Vagina (tissue), 2 donors: ENCODE results near the gene FGFR3. TPM values are rescaled to one million over a fixed set of nuclear protein-coding genes. Genes with fewer than 3 reads are reported as not detected.

Source experiments
- DNase-seq, 2 donors: peaks; one replicate each; pipeline ENCODE4 v3.0.0-alpha.2; 2017; ENCODE audit errors: extremely low spot score in 2 of 2
- H3K27ac ChIP-seq: fragments of 200-600 bp; sonication (generic); one replicate; pipeline ENCODE4 v1.5.1; 2019
- H3K27me3 ChIP-seq: fragments of 200-600 bp; sonication (generic); one replicate; pipeline ENCODE4 v1.5.1; 2019
- H3K36me3 ChIP-seq, 2 donors: fragments of 200-600 bp; sonication (generic); one replicate each; pipeline ENCODE4 v1.5.1; 2017 to 2019
- H3K4me1 ChIP-seq: fragments of 200-600 bp; sonication (generic); one replicate; pipeline ENCODE4 v1.5.1; 2019
- H3K4me3 ChIP-seq, 2 donors: fragments of 200-600 bp; sonication (generic); 1 replicate in 1 of 2; 2 replicates in 1 of 2; pipeline ENCODE4 v1.5.1; 2016 to 2019
- H3K9me3 ChIP-seq: fragments of 200-600 bp; sonication (generic); one replicate; pipeline ENCODE4 v1.5.1; 2019
- POLR2A ChIP-seq, 2 donors: fragments of 450-650 bp; IDR thresholded peaks; one replicate each; pipeline ENCODE4 v1.6.1; 2017; ENCODE audit warnings: antibody characterized with exemption in 2 of 2, mild to moderate bottlenecking in 2 of 2, moderate library complexity in 2 of 2
- POLR2AphosphoS5 ChIP-seq, 2 donors: sonication (generic); formaldehyde crosslinking; IDR thresholded peaks; one replicate each; pipeline ENCODE4 v1.9.0; 2017; ENCODE audit warnings: antibody characterized with exemption in 2 of 2, mild to moderate bottlenecking in 2 of 2, low read depth in 1 of 2; ENCODE audit not compliant: insufficient read depth in 1 of 2
- intact Hi-C: fragments of 100-400 bp; cut with DNase I; formaldehyde crosslinking; loops from one replicate; pipeline ENCODE4 v1.15.1; 2023
- total RNA-seq: library from RNA; depleted of rRNA; stranded (reverse); fragments of >200 nt; gene quantifications from one replicate; pipeline ENCODE4 v1.2.3, GENCODE V29; 2016
- TF ChIP-seq, protein P1 (sequence below), 3 experiments: fragments of 450-650 bp in 2 of 3; fragments of 200-600 bp in 1 of 3; sonication (generic) in 1 of 3; IDR thresholded peaks; one replicate each; pipeline ENCODE4 v1.5.1; 2017 to 2019; ENCODE audit warnings: antibody characterized with exemption in 3 of 3, mild to moderate bottlenecking in 2 of 3, moderate library complexity in 2 of 3

FGFR3 gene
- total RNA-seq, 1 donor from 2014 or later = 96.5 TPM

DNA sequence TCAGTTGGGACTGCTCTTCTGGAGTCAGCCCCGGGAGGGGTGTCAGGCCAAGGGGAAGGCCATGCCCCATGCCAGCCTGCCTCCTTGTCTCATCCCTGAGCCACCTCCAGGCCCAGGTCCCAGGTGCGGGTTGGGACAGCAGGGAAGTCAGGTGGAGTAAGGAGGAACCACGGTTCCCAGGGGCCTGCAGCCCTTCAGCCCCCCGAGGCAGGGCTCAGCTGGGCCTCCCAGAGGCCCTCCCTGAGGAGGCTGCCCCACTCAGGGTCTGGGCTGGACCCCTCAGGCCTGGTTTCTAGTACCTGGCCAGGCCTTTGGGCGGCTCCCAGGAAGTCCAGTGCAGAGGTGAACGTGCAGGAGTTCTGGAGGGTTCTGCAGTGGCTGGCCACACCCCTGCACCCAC, 23.4 kb upstream of the FGFR3 start:
- Histone ChIP-seq H3K4me1 (peaks cover 57% of the 10 kb centered on the region), H3K27ac (no peak overlapping the region), H3K9me3 (no peaks in the 10 kb centered on the region), H3K27me3 (no peaks in the 10 kb centered on the region), H3K36me3 (no peaks in the 10 kb centered on the region), H3K4me3 (no peak overlapping the region)
- TF ChIP-seq POLR2A (IDR thresholded peaks at IDR 0.05) (no peak), POLR2AphosphoS5 (IDR thresholded peaks at IDR 0.05; ENCODE audit: insufficient read depth in 1 of 2, low read depth in 1 of 2) (no peak)
- TF ChIP-seq, protein P1, sequence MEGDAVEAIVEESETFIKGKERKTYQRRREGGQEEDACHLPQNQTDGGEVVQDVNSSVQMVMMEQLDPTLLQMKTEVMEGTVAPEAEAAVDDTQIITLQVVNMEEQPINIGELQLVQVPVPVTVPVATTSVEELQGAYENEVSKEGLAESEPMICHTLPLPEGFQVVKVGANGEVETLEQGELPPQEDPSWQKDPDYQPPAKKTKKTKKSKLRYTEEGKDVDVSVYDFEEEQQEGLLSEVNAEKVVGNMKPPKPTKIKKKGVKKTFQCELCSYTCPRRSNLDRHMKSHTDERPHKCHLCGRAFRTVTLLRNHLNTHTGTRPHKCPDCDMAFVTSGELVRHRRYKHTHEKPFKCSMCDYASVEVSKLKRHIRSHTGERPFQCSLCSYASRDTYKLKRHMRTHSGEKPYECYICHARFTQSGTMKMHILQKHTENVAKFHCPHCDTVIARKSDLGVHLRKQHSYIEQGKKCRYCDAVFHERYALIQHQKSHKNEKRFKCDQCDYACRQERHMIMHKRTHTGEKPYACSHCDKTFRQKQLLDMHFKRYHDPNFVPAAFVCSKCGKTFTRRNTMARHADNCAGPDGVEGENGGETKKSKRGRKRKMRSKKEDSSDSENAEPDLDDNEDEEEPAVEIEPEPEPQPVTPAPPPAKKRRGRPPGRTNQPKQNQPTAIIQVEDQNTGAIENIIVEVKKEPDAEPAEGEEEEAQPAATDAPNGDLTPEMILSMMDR (IDR thresholded peaks at IDR 0.05) = no peak
- DNase-seq = no peak
- intact Hi-C loops = loop anchor here (10.0 kb wide), 1 partner anchor 135 kb away; no protein-coding TSS in a partner anchor

DNA sequence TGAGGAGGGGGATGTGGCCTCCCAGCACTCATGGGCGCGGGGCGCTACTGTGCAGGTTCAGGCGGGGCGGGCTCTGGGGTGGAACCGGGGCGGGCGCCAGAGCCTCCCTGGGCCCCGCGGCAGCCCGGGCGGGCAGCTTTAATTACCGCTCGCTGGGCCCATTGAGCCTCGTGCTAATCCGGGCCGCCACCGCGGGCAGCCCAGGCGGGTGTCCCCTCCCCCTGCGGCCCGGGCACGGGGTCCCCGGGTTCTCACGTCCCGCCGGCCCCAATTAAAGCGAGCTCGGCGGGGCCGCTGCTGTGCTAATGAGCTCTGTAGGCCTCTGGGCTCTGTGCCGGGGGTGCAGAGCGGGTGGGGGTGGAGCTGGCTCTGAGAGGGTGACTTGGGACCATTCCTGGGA, 22.8 kb upstream of the FGFR3 start:
- TF ChIP-seq POLR2A (IDR thresholded peaks at IDR 0.05) = no peak
- TF ChIP-seq POLR2AphosphoS5 (IDR thresholded peaks at IDR 0.05; ENCODE audit: insufficient read depth in 1 of 2, low read depth in 1 of 2) = no peak
- H3K27me3 ChIP-seq = no peaks in the 10 kb centered on the region
- H3K9me3 ChIP-seq = no peaks in the 10 kb centered on the region
- no peak for DNase-seq
- H3K36me3 ChIP-seq = no peaks in the 10 kb centered on the region
- H3K4me3 ChIP-seq = no peak overlapping the region
- H3K4me1 ChIP-seq = peaks cover 57% of the 10 kb centered on the region
- intact Hi-C loops = no loop called here
- H3K27ac ChIP-seq = no peak overlapping the region

DNA sequence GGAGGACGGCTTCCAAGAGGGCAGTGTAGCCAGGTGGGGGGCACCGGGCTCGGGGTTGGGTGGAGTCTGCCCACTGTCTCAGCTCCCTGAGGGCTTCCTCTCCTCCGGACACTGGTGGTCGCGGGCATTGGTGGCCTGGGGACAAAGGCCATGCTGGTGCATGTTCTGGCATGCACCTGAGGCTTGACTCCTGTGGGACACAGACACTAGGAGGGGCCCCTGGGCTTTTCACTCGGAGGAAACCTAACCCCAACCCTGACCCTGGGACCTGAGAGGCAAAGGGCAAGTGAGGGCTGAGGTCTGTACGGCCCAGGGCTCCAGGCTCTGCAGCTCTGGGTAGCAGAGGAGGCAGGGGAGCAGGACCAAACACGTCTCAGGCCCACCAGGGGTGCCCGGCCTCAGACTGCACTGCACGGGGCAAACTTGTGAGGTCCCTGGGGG, 22.3 kb upstream of the FGFR3 start:
- H3K27ac ChIP-seq = no peak overlapping the region
- TF ChIP-seq POLR2AphosphoS5 (IDR thresholded peaks at IDR 0.05; ENCODE audit: insufficient read depth in 1 of 2, low read depth in 1 of 2) (no peak), POLR2A (IDR thresholded peaks at IDR 0.05) (no peak)
- TF ChIP-seq, protein P1 (IDR thresholded peaks at IDR 0.05) = no peak
- intact Hi-C loops = no loop called here
- no peaks in the 10 kb centered on the region for H3K36me3 ChIP-seq
- no peaks in the 10 kb centered on the region for H3K27me3 ChIP-seq
- H3K4me3 ChIP-seq = no peak overlapping the region
- peaks cover 57% of the 10 kb centered on the region for H3K4me1 ChIP-seq
- no peaks in the 10 kb centered on the region for H3K9me3 ChIP-seq
- DNase-seq = no peak

DNA sequence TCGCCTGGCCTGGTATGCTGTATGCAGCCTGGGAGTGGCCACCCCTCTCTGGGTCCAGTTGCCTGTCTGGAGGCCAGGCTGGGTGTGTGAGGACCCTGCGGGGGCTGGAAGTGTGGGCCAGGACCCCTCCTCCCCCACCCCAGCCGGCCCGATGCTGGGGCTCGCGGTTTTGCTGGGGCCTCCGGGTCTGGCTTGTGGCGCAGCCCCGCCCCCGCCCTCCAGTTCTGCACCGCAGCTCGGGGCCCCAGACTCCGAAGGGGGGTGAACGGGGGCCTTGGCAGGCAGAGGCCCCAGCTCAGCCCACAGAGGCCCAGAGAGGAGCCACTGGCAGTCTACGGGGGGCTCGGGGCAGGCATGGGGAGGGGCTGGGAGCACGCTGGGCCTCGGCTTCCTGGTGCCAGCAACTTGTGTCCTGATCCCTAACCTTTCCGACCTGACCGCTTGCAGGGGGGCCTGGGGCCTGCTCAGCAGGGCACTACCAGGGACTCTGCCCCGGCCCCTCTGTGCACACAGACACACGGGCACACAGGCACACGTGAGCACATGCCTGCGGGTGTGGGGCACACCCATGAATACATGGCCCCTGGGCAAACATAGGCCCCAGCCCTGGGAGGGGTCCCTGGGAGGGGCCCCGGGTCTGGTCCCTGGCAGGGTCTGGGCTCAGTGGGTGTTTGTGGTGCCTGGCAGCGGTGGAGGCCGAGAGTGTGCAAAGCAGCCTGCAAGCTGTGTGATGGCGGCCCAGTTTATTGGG, 21.4 kb upstream of the FGFR3 start:
- TF ChIP-seq POLR2A (IDR thresholded peaks at IDR 0.05) (no peak), POLR2AphosphoS5 (IDR thresholded peaks at IDR 0.05; ENCODE audit: insufficient read depth in 1 of 2, low read depth in 1 of 2) (no peak)
- TF ChIP-seq, protein P1 (IDR thresholded peaks at IDR 0.05) = no peak
- H3K36me3 ChIP-seq = no peaks in the 10 kb centered on the region
- no peaks in the 10 kb centered on the region for H3K9me3 ChIP-seq
- no peak for DNase-seq
- H3K27ac ChIP-seq = no peak overlapping the region
- no peaks in the 10 kb centered on the region for H3K27me3 ChIP-seq
- peaks cover 48% of the 10 kb centered on the region for H3K4me1 ChIP-seq
- H3K4me3 ChIP-seq = no peak overlapping the region
- intact Hi-C loops = no loop called here

DNA sequence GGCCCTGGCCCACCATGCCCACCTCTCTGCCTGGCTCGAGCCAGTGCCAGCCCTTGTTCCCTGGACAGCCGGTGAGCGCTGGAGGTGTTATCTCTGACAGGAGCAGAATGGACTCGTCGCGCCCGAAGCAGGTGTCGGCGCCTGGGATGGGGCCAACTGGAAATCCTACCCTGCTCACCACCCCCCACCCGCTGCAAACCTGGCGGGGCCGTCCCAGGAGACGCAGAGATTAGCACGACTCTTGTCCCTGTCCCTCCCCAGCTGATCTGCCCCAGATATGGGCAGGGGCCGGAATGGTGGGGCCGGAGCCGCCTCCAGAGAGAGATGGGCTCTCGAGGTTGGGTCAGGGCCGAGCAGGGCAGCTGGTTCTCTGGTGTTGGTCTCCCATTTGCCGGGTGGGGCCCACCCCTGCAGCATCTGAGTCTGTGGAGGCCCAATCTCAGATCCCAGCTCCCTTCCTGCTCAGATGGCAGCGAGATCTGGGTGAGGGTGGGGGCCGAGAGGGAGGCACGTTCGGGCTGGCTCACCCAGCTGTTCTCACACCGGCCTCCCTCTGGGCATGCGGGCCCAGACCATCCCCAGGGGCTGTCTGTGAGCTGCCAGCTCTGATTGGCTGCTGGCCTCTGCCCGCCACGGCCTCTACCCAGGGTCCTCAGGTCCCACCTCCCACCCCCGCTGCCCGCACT, 20.1 kb upstream of the FGFR3 start:
- Histone ChIP-seq H3K27me3 (no peaks in the 10 kb centered on the region), H3K27ac (no peak overlapping the region), H3K4me1 (peaks cover 45% of the 10 kb centered on the region), H3K36me3 (no peaks in the 10 kb centered on the region), H3K9me3 (no peaks in the 10 kb centered on the region), H3K4me3 (no peak overlapping the region)
- no peak for DNase-seq
- TF ChIP-seq, protein P1 (IDR thresholded peaks at IDR 0.05) = no peak
- TF ChIP-seq POLR2AphosphoS5 (IDR thresholded peaks at IDR 0.05; ENCODE audit: insufficient read depth in 1 of 2, low read depth in 1 of 2) (no peak), POLR2A (IDR thresholded peaks at IDR 0.05) (no peak)
- intact Hi-C loops = no loop called here
